HG02938 (cell line): ENCODE measurements around the gene PRDM16.

Experiments
- ATAC-seq: cut with Tn5 transposase; IDR thresholded peaks from one replicate; pipeline ENCODE4 v1.9.1; 2021; ENCODE audit warnings: mild to moderate bottlenecking, moderate library complexity; ENCODE audit not compliant: unreplicated experiment

The PRDM16 gene

GRCh38 chr1:3174487-3175247, 105.7 kb downstream of the PRDM16 start:
- ATAC-seq, result no peak

- ATAC-seq, result no peak
These were observed 106.5 kb downstream of the PRDM16 start for GRCh38 chr1:3175486-3175885.

GRCh38 chr1:3176028-3176427, 107.0 kb downstream of the PRDM16 start:
- no peak for ATAC-seq

- ATAC-seq, result no peak
These were observed 107.8 kb downstream of the PRDM16 start for GRCh38 chr1:3176820-3177219.

- ATAC-seq, result no peak
These were observed 109.3 kb downstream of the PRDM16 start for GRCh38 chr1:3178279-3178678.

GRCh38 chr1:3179471-3179870, 110.5 kb downstream of the PRDM16 start:
- ATAC-seq, result no peak

GRCh38 chr1:3180915-3181314, 111.9 kb downstream of the PRDM16 start:
- ATAC-seq, result no peak

- no peak for ATAC-seq
These were observed 113.0 kb downstream of the PRDM16 start for GRCh38 chr1:3181956-3182355.

- no peak for ATAC-seq
These were observed 114.4 kb downstream of the PRDM16 start for GRCh38 chr1:3183411-3183810.

- ATAC-seq, result no peak
These were observed 114.8 kb downstream of the PRDM16 start for GRCh38 chr1:3183813-3184212.

GRCh38 chr1:3184666-3185065, 115.7 kb downstream of the PRDM16 start:
- ATAC-seq, result no peak

- ATAC-seq, result no peak
These were observed 117.0 kb downstream of the PRDM16 start for GRCh38 chr1:3185896-3186525.

GRCh38 chr1:3186526-3186921, 117.5 kb downstream of the PRDM16 start:
- no peak for ATAC-seq

GRCh38 chr1:3187415-3188149, 118.6 kb downstream of the PRDM16 start:
- no peak for ATAC-seq

GRCh38 chr1:3188150-3188971, 119.4 kb downstream of the PRDM16 start:
- ATAC-seq, result no peak

GRCh38 chr1:3190256-3191041, 121.4 kb downstream of the PRDM16 start:
- ATAC-seq, result no peak

- no peak for ATAC-seq
These were observed 123.4 kb downstream of the PRDM16 start for GRCh38 chr1:3192361-3192760.

- no peak for ATAC-seq
These were observed 123.8 kb downstream of the PRDM16 start for GRCh38 chr1:3192825-3193224.

GRCh38 chr1:3193811-3194210, 124.8 kb downstream of the PRDM16 start:
- no peak for ATAC-seq

- no peak for ATAC-seq
These were observed 125.9 kb downstream of the PRDM16 start for GRCh38 chr1:3194760-3195479.
